B cell (primary cell): ENCODE data around the gene SPDYE18. TPM values are rescaled to one million over a fixed set of nuclear protein-coding genes. Genes with fewer than 3 reads are reported as not detected.
"Not testable (repeated sequence)": the region's sequence is repeated elsewhere in the genome, so short reads cannot be mapped to it uniquely, and the experiment has no call there.

Experiments
- ATAC-seq: fragments of 200-7000 bp; cut with Tn5 transposase; one replicate; pipeline ENCODE4 v1.10.0; 2021; ENCODE audit warnings: low read depth, mild to moderate bottlenecking, moderate number of reproducible peaks, moderate library complexity
- CTCF ChIA-PET: fragments of 350-600 bp; sonication (Branson Sonifier 250); formaldehyde crosslinking; loops from one replicate; lab custom pipeline; 2021; ENCODE audit warnings: antibody characterized with exemption, inconsistent platforms; lab: Charles Lee
- POLR2A ChIA-PET: fragments of 350-600 bp; sonication (Branson Sonifier 250); formaldehyde crosslinking; loops from one replicate; lab custom pipeline; 2021; ENCODE audit warnings: antibody characterized with exemption; lab: Charles Lee
- DNase-seq: peaks from one replicate; pipeline ENCODE4 v3.0.0; 2013
- H2AFZ ChIP-seq: 2 replicates; pipeline ENCODE4 v1.6.1; 2012; ENCODE audit warnings: mild to moderate bottlenecking, low read depth, low read length; ENCODE audit not compliant: insufficient read depth, poor library complexity, severe bottlenecking
- H3K27ac ChIP-seq, 2 donors: 1 replicate in 1 of 2; 2 replicates in 1 of 2; pipeline ENCODE4 v1.5.1; 2012 to 2013; ENCODE audit warnings: low read length in 2 of 2, mild to moderate bottlenecking in 2 of 2, moderate library complexity in 1 of 2
- H3K27me3 ChIP-seq, 4 experiments: fragments of 200-600 bp in 1 of 4; sonication (generic) in 1 of 4; replicated peaks in 1 of 4; 1 replicate in 2 of 4; 2 replicates in 2 of 4; pipeline versions ENCODE4 v1.6.1 to v1.7.0; 2013 to 2016; ENCODE audit warnings: low read length in 3 of 4, mild to moderate bottlenecking in 2 of 4, mixed read lengths in 1 of 4, moderate library complexity in 1 of 4; ENCODE audit not compliant: insufficient read depth in 4 of 4, control insufficient read depth in 3 of 4; ENCODE audit errors: control extremely low read depth in 1 of 4
- H3K36me3 ChIP-seq, 2 experiments: replicated peaks in 1 of 2; 1 replicate in 1 of 2; 2 replicates in 1 of 2; pipeline versions ENCODE4 v1.6.1 to v1.7.1; 2013; ENCODE audit warnings: low read length in 1 of 2; ENCODE audit not compliant: insufficient read depth in 2 of 2, control insufficient read depth in 1 of 2; ENCODE audit errors: control extremely low read depth in 1 of 2, extremely low read depth in 1 of 2
- H3K4me1 ChIP-seq, 2 donors: fragments of 200-600 bp in 1 of 2; sonication (generic) in 1 of 2; 1 replicate in 1 of 2; 2 replicates in 1 of 2; pipeline versions ENCODE4 v1.5.1 to v1.6.1; 2013 to 2017; ENCODE audit warnings: low read length in 2 of 2; ENCODE audit not compliant: control insufficient read depth in 2 of 2, insufficient read depth in 2 of 2
- H3K4me2 ChIP-seq: replicated peaks from 2 replicates; pipeline ENCODE3; 2012; ENCODE audit warnings: mild to moderate bottlenecking, low read depth, low read length; ENCODE audit not compliant: poor library complexity, severe bottlenecking
- H3K4me3 ChIP-seq, 5 experiments: fragments of 200-600 bp in 1 of 5; sonication (generic) in 1 of 5; 1 replicate in 3 of 5; 2 replicates in 2 of 5; pipeline versions ENCODE4 v1.5.1 to v1.7.0; 2011 to 2016; ENCODE audit warnings: low read length in 4 of 5, mild to moderate bottlenecking in 4 of 5, low read depth in 2 of 5, control low read depth in 1 of 5, moderate library complexity in 1 of 5; ENCODE audit not compliant: insufficient read depth in 1 of 5; ENCODE audit errors: control extremely low read depth in 1 of 5, extremely low read depth in 1 of 5
- H3K79me2 ChIP-seq: fragments of 200-600 bp; sonication (generic); one replicate; pipeline ENCODE4 v1.6.0; 2016; ENCODE audit warnings: low read length; ENCODE audit not compliant: control insufficient read depth, insufficient read depth
- H3K9ac ChIP-seq: fragments of 200-600 bp; sonication (generic); 2 replicates; pipeline ENCODE4 v1.6.1; 2017; ENCODE audit warnings: mild to moderate bottlenecking, low read length, moderate library complexity
- H3K9me3 ChIP-seq, 3 donors: one replicate each; pipeline versions ENCODE4 v1.6.1 to v1.7.1; 2013; ENCODE audit warnings: low read length in 2 of 3; ENCODE audit not compliant: control insufficient read depth in 2 of 3, insufficient read depth in 1 of 3; ENCODE audit errors: control extremely low read depth in 1 of 3
- H4K20me1 ChIP-seq: 2 replicates; pipeline ENCODE4 v1.6.0; 2012; ENCODE audit warnings: mild to moderate bottlenecking, low read length; ENCODE audit not compliant: insufficient read depth, control insufficient read depth, poor library complexity, severe bottlenecking
- H3K27ac Mint-ChIP-seq: one replicate; pipeline ENCODE4 v1.8.0; 2021; ENCODE audit warnings: mixed read lengths
- H3K27me3 Mint-ChIP-seq: one replicate; pipeline ENCODE4 v1.8.0; 2021; ENCODE audit warnings: mixed read lengths
- H3K4me1 Mint-ChIP-seq: one replicate; pipeline ENCODE4 v1.8.0; 2021; ENCODE audit warnings: mixed read lengths
- H3K4me3 Mint-ChIP-seq: one replicate; pipeline ENCODE4 v1.8.0; 2021; ENCODE audit warnings: mixed read lengths
- H3K9me3 Mint-ChIP-seq: one replicate; pipeline ENCODE4 v1.8.0; 2022; ENCODE audit warnings: mixed read lengths; ENCODE audit not compliant: insufficient read depth
- WGBS: methylation state at CpG from one replicate; pipeline ENCODE4 v1.1.5; 2013; ENCODE audit warnings: missing lambda C conversion rate; ENCODE audit not compliant: insufficient coverage; 5-methylcytosine and 5-hydroxymethylcytosine counted together
- intact Hi-C: fragments of 100-400 bp; cut with micrococcal nuclease; formaldehyde crosslinking; loops from one replicate; pipeline ENCODE4 v1.10.0; 2022
- polyA plus RNA-seq: library from polyadenylated mRNA; depleted of rRNA; stranded (reverse); fragments of >200 nt; gene quantifications from 2 replicates; pipeline ENCODE4 v1.2.3, GENCODE V29; 2012
- small RNA-seq: library from RNA; depleted of rRNA; stranded (forward); fragments of <200 nt; gene quantifications from one replicate; pipeline ENCODE3, GENCODE V24; 2012; ENCODE audit warnings: low replicate concordance, low read depth; ENCODE audit not compliant: insufficient read length
- total RNA-seq, 2 donors: library from RNA; stranded (reverse); fragments of 120-200 nt in 1 of 2; gene quantifications; 1 replicate in 1 of 2; 2 replicates in 1 of 2; pipeline versions ENCODE4 v1.2.3 to v1.2.4, GENCODE V29; 2013 to 2022

SPDYE18 gene
- total and polyA plus RNA-seq, 2 donors (not counting 1 experiment from before 2014, with no cell fraction given), result 2.0 to 2.2 TPM

- H3K27me3 ChIP-seq, H3K27ac ChIP-seq, H3K36me3 ChIP-seq, H3K9me3 Mint-ChIP-seq, DNase-seq, H3K4me1 ChIP-seq, POLR2A ChIA-PET, intact Hi-C loops, H3K4me2 ChIP-seq, ATAC-seq, H3K4me3 Mint-ChIP-seq, H3K79me2 ChIP-seq, H3K9ac ChIP-seq, H3K27me3 Mint-ChIP-seq, H3K27ac Mint-ChIP-seq, CTCF ChIA-PET, H3K4me1 Mint-ChIP-seq, H3K4me3 ChIP-seq, H3K9me3 ChIP-seq, H4K20me1 ChIP-seq, H2AFZ ChIP-seq: not testable (repeated sequence)
- WGBS, result no CpG with 5 or more reads among the region's 10 CpGs
These were observed 59.1 kb downstream of the SPDYE18 start for GRCh38 chr7:77003241-77003640.

GRCh38 chr7:77002678-77003233 lies 59.6 kb downstream of the SPDYE18 start:
- intact Hi-C loops, ATAC-seq, H3K4me1 Mint-ChIP-seq: not testable (repeated sequence)

GRCh38 chr7:77002104-77002503 lies 60.3 kb downstream of the SPDYE18 start:
- H3K9ac ChIP-seq, H3K4me3 Mint-ChIP-seq, ATAC-seq, H3K27me3 Mint-ChIP-seq, H3K27me3 ChIP-seq, H3K4me1 ChIP-seq, H3K36me3 ChIP-seq, H2AFZ ChIP-seq, H3K9me3 Mint-ChIP-seq, CTCF ChIA-PET, H3K27ac Mint-ChIP-seq, H3K27ac ChIP-seq, H3K4me3 ChIP-seq, POLR2A ChIA-PET, H3K4me1 Mint-ChIP-seq, DNase-seq, intact Hi-C loops, H3K4me2 ChIP-seq, H3K9me3 ChIP-seq: not testable (repeated sequence)
- Histone ChIP-seq H4K20me1 (peaks cover 11% of the 10 kb centered on the region), H3K79me2 (peaks cover 17% of the 10 kb centered on the region)
- 83% methylated on average over 10 of the region's 15 CpGs for WGBS

More at GRCh38 chr7:77002678-77003233, 59.6 kb downstream of the SPDYE18 start:
- H3K27me3 Mint-ChIP-seq, H3K4me3 Mint-ChIP-seq, H3K9me3 ChIP-seq, H3K27ac ChIP-seq, H3K4me1 ChIP-seq, H2AFZ ChIP-seq, H3K27ac Mint-ChIP-seq, H3K9ac ChIP-seq, H3K27me3 ChIP-seq, DNase-seq, H3K4me2 ChIP-seq, H3K4me3 ChIP-seq, POLR2A ChIA-PET, H3K9me3 Mint-ChIP-seq, H4K20me1 ChIP-seq, CTCF ChIA-PET, H3K36me3 ChIP-seq: not testable (repeated sequence)
- 99% methylated on average over 14 of the region's 21 CpGs for WGBS
- H3K79me2 ChIP-seq, result peaks cover 10% of the 10 kb centered on the region

Small RNAs within 50 kb of the gene (small RNA-seq; reads per million reads assigned to genes)
- gene RF00019, result not detected

Other genes starting within 250 kb of the SPDYE18 start
- not detected in 2 replicates for gene SPDYE17, start 30.2 kb downstream of the SPDYE18 start, total RNA-seq
- gene SPDYE17, start 30.2 kb downstream of the SPDYE18 start, polyA plus RNA-seq, result not detected in 2 replicates
- 8.5 and 10.2 TPM in 2 replicates for gene CCDC146, start 60.1 kb upstream of the SPDYE18 start, total RNA-seq
- gene CCDC146, start 60.1 kb upstream of the SPDYE18 start, polyA plus RNA-seq, result 5.6 and 5.9 TPM in 2 replicates
- 6.5 and 7.0 TPM in 2 replicates for gene FGL2, start 137.3 kb upstream of the SPDYE18 start, total RNA-seq
- 0.95 and 2.1 TPM in 2 replicates for gene FGL2, start 137.3 kb upstream of the SPDYE18 start, polyA plus RNA-seq